IPS-20b (cell line): Measurements from ENCODE around the gene ACADVL.
A peak's percentile ranks its signal among the peaks of the same experiment; 100 is the strongest.

Experiments used
- H3K27ac ChIP-seq: one replicate; pipeline ENCODE4 v1.5.1; 2013; ENCODE audit warnings: low read length
- H3K27me3 ChIP-seq: 2 replicates; pipeline ENCODE4 v1.6.1; 2013; ENCODE audit warnings: mild to moderate bottlenecking, low read length, inconsistent platforms; ENCODE audit not compliant: insufficient read depth
- H3K36me3 ChIP-seq: 2 replicates; pipeline ENCODE4 v1.6.1; 2013; ENCODE audit warnings: low read depth, mild to moderate bottlenecking, inconsistent platforms, low read length, moderate library complexity; ENCODE audit not compliant: insufficient read depth
- H3K4me1 ChIP-seq: 2 replicates; pipeline ENCODE4 v1.6.1; 2013; ENCODE audit warnings: mild to moderate bottlenecking, control low read depth, inconsistent platforms, low read length, moderate library complexity; ENCODE audit not compliant: insufficient read depth
- H3K4me3 ChIP-seq: 2 replicates; pipeline ENCODE4 v1.5.1; 2013; ENCODE audit warnings: mild to moderate bottlenecking, low read length, inconsistent platforms
- H3K9ac ChIP-seq: 2 replicates; pipeline ENCODE4 v1.6.1; 2013; ENCODE audit warnings: low read depth, mild to moderate bottlenecking, inconsistent platforms, low read length, moderate library complexity
- H3K9me3 ChIP-seq: 2 replicates; pipeline ENCODE4 v1.6.1; 2013; ENCODE audit warnings: mild to moderate bottlenecking, low read depth, low read length, inconsistent platforms; ENCODE audit not compliant: insufficient read depth

Gene ACADVL

GRCh38 chr17:7232114-7232513, 12.4 kb downstream of the ACADVL start:
- H3K9me3 ChIP-seq, result no peaks in the 10 kb centered on the region
- H3K4me1 ChIP-seq, result peaks cover 9% of the 10 kb centered on the region
- H3K27me3 ChIP-seq, result no peaks in the 10 kb centered on the region
- H3K27ac ChIP-seq, result no peak overlapping the region
- H3K36me3 ChIP-seq, result peaks cover 64% of the 10 kb centered on the region
- H3K4me3 ChIP-seq, result peak overlapping the region; percentile 12
- H3K9ac ChIP-seq, result no peak overlapping the region

DNA sequence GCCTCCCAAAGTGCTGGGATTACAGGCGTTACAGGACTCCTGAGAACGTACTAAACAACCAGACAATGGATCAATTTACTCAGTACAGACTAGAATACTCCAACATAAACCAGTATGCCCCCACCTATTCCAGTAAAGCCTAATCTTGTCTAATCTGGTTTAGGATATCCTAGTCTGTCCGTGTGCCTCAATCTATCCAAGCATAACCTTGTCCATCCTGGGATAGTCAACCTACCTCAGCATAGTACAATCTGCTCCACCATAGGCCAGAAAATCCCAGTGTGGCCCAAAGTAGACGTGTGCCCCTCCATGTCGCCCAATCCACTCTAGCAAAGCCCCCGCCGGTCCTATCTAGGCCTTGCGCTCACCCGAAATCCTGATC, 14.0 kb downstream of the ACADVL start:
- Histone ChIP-seq H3K27ac (peak overlapping the region; percentile 10), H3K36me3 (peaks cover 53% of the 10 kb centered on the region), H3K9ac (peak overlapping the region; percentile 98), H3K27me3 (no peaks in the 10 kb centered on the region), H3K4me3 (peak overlapping the region; percentile 100), H3K9me3 (no peaks in the 10 kb centered on the region), H3K4me1 (peaks cover 13% of the 10 kb centered on the region)

- Histone ChIP-seq H3K36me3 (peaks cover 47% of the 10 kb centered on the region), H3K27me3 (no peaks in the 10 kb centered on the region), H3K9ac (peak within 1 kb of the TSS; percentile 98), H3K27ac (peak within 1 kb of the TSS; percentile 82), H3K4me1 (peaks cover 13% of the 10 kb centered on the region), H3K4me3 (peak within 1 kb of the TSS; percentile 100), H3K9me3 (no peaks in the 10 kb centered on the region)
Observed at GRCh38 chr17:7234083-7234951, 14.6 kb downstream of the ACADVL start, which contains the start of gene DVL2. Gene DVL2, minus strand, starts transcription at chr17:7234517. Its CDS starts 255 bp downstream, at chr17:7234262.

DNA sequence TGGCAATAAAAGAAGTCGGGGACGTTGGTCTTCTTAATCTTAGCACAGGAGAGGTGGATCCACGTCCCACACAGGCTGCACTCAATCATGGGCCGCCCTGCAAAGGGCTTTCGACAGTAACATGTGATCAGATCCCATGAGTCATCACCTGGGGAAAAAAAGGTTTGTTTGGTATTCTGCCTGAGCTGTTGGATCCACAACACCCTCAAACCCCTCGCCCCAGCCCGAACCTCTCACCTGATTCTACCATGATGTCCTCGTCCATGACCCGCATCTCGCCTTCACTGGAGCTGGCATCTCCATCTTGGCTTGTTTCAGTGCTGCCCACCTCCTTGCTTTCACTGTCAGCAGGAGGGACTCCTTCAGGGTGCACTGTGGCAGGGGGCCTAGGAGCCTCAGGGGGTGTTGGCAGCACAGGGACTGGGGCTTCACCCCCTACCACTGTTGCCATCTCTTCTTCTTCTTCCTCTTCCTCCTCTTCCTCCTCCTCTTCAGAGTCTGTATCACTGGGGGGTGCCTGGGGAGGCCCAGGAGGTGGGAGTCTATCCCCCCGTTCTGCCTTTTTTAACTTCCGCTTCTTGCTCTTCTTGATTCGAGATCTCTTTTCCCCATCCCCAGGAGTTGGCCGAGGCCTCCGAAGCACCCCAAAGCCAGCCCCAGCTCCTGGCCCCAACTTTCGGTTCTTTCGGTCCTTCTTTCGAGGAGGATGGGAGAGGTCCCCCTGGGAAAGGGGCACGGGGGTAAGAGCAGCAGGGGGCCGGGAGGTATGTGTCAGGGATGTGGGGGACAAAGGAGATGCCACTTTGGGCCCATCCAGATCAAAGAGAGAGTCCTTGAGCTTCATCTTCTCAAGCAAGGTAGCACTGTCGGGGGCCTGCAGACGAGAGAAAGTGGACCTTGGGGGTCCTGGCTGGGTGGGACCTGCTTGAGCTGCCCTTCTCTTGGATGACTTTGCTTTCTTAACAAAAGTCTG, 16.2 kb downstream of the ACADVL start:
- no peak overlapping the region for H3K9ac ChIP-seq
- H3K9me3 ChIP-seq, result no peaks in the 10 kb centered on the region
- peaks cover 20% of the 10 kb centered on the region for H3K4me1 ChIP-seq
- no peak overlapping the region for H3K4me3 ChIP-seq
- H3K27me3 ChIP-seq, result no peaks in the 10 kb centered on the region
- H3K36me3 ChIP-seq, result peaks cover 39% of the 10 kb centered on the region
- H3K27ac ChIP-seq, result no peak overlapping the region

- Histone ChIP-seq H3K36me3 (peaks cover 39% of the 10 kb centered on the region), H3K4me1 (peaks cover 24% of the 10 kb centered on the region), H3K27ac (no peak overlapping the region), H3K9ac (no peak overlapping the region), H3K27me3 (no peaks in the 10 kb centered on the region), H3K4me3 (peak overlapping the region; percentile 68; the same call in 1 of the 2 replicates), H3K9me3 (no peaks in the 10 kb centered on the region)
Observed at GRCh38 chr17:7236808-7237207, 17.1 kb downstream of the ACADVL start.

DNA sequence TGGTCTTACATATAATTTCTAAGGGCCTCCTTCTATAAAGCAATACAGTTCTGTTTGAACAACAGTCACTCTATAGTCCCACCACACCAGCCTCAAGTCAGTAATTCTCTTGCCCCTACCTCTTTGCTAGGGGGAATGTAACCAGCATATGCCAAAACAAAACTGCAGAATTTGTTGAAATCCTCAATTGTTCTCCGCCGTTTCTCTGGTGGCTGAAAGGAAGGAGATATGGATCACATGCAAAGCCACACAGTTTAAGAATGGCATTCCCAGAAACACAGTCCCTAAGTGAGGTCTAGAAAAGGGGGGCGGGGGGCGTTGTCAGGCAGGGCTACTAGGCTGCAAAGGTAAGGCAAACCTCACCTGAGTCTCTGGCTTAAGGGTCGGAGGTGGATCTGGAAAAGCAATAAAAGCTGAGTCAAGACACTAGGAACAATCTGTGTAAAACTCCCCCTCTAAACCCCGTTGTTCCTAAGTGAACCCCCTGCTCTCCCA, 17.6 kb downstream of the ACADVL start:
- Histone ChIP-seq H3K9ac (peak overlapping the region; percentile 70; the same call in 1 of the 2 replicates), H3K36me3 (peaks cover 39% of the 10 kb centered on the region), H3K9me3 (no peaks in the 10 kb centered on the region), H3K27me3 (no peaks in the 10 kb centered on the region), H3K27ac (peak overlapping the region; percentile 72), H3K4me3 (peak overlapping the region; percentile 68), H3K4me1 (peaks cover 24% of the 10 kb centered on the region)

GRCh38 chr17:7237761-7238419, 18.2 kb downstream of the ACADVL start:
- Histone ChIP-seq H3K27me3 (no peaks in the 10 kb centered on the region), H3K9me3 (no peaks in the 10 kb centered on the region), H3K27ac (peak overlapping the region; percentile 72), H3K4me1 (peaks cover 24% of the 10 kb centered on the region), H3K4me3 (peak overlapping the region; percentile 98), H3K36me3 (peaks cover 39% of the 10 kb centered on the region), H3K9ac (peak overlapping the region; percentile 72; the same call in 1 of the 2 replicates)

DNA sequence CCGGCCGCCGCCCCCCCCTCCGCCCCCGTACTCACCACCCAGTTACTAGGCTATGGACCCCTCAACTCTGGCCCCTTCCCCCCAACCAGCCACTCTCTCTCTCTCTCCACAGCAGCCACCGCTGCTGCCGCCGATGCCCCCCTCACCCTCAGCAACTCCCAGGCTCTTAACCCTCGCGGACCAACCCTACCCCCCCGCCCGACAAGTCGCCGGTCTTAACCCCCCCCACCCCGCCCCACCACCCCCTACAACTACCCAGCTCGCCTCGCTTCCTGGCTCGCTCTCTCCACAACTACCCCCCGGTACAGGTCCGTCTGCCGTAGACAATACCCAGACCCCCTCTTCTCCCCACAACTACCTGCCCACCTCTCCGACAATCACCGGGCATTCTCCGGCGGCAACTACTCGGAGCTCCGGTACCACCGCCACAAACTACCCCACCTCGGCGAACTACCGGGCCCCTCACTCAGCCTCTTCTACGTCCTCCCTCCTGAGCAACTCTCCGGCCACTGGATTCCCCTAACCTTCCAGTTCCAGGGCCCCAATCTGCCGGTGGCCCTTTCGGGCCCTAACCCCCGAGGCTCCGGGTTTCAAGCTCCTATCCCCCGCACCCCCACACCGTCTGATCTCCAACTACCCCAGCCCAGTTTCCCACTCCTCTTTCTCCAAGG, 18.8 kb downstream of the ACADVL start:
- H3K27ac ChIP-seq, result peak overlapping the region; percentile 93
- H3K4me1 ChIP-seq, result peaks cover 24% of the 10 kb centered on the region
- peak overlapping the region; percentile 99 for H3K9ac ChIP-seq
- H3K36me3 ChIP-seq, result peaks cover 39% of the 10 kb centered on the region
- no peaks in the 10 kb centered on the region for H3K9me3 ChIP-seq
- peak overlapping the region; percentile 98 for H3K4me3 ChIP-seq
- no peaks in the 10 kb centered on the region for H3K27me3 ChIP-seq

GRCh38 chr17:7239091-7240027, 19.6 kb downstream of the ACADVL start, which contains the start of gene PHF23:
Gene PHF23, minus strand, starts transcription at chr17:7239457. Its CDS starts 178 bp downstream, at chr17:7239279.
- peak within 1 kb of the TSS; percentile 99 for H3K9ac ChIP-seq
- no peaks in the 10 kb centered on the region for H3K9me3 ChIP-seq
- H3K4me1 ChIP-seq, result peaks cover 24% of the 10 kb centered on the region
- peak within 1 kb of the TSS; percentile 98 for H3K4me3 ChIP-seq
- H3K27me3 ChIP-seq, result no peaks in the 10 kb centered on the region
- peak within 1 kb of the TSS; percentile 93 for H3K27ac ChIP-seq
- H3K36me3 ChIP-seq, result peaks cover 43% of the 10 kb centered on the region

GRCh38 chr17:7240375-7240774, 20.6 kb downstream of the ACADVL start:
- Histone ChIP-seq H3K9me3 (no peaks in the 10 kb centered on the region), H3K4me3 (peak overlapping the region; percentile 86; the same call in 1 of the 2 replicates), H3K27ac (no peak overlapping the region), H3K9ac (peak overlapping the region; percentile 38; the same call in 1 of the 2 replicates), H3K36me3 (peaks cover 41% of the 10 kb centered on the region), H3K27me3 (no peaks in the 10 kb centered on the region), H3K4me1 (peaks cover 16% of the 10 kb centered on the region)
